Measurements from ENCODE around the gene CIT.
"Not testable (repeated sequence)": the region's sequence is repeated elsewhere in the genome, so short reads cannot be mapped to it uniquely, and the experiment has no call there.

Gene CIT

GRCh38 chr12:119742700-119743099 is 134.4 kb downstream of the CIT start:
- no peak for DNase-seq (ENCODE audit: low read depth)

- no peak for DNase-seq (ENCODE audit: low read depth)
Observed at GRCh38 chr12:119740830-119741229, 136.3 kb downstream of the CIT start.

DNA sequence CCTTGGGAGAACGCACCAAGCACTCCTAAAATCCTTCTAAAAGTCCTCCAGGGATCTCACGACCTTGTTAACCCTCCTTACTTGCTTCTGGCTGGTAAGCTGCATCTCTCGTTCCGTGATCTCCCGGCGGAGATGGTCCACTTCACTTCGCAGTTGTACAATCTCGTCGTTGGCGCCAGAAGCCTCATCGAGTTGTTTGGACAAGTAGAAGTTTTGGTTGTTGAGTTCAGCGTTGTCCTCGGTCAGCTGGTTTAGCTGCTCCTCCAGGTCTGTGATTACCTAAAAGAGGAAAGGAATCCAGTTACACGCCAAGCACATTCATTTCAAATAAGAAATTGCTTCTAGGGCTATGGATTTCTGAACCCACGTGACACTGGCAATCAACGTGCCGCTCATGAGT is 142.0 kb downstream of the CIT start:
- DNase-seq (ENCODE audit: low read depth), result no peak

GRCh38 chr12:119730381-119730780 is 146.7 kb downstream of the CIT start:
- no peak for DNase-seq (ENCODE audit: low read depth)

DNA sequence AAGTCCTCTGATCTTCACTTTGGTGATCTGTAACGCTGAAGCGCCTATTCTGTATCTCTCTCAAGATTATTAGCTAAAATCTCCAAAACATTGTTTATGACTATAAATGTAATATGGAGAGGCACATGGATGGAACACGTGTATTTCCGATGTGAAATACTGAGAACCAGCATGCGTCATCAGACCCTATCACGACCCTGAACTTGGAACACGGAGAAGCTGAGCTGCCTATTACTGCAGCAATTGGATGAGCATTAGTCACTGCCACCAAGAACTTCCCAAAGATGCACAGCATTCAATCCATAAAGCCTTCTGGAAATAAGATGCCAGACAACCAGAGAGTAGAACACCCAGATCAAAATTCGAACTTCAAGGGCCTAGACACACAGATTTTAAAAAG is 147.2 kb downstream of the CIT start:
- DNase-seq (ENCODE audit: low read depth), result no peak

GRCh38 chr12:119728444-119728745 is 148.7 kb downstream of the CIT start:
- DNase-seq (ENCODE audit: low read depth), result no peak

- no peak for DNase-seq (ENCODE audit: low read depth)
Observed at GRCh38 chr12:119727600-119728443, 149.3 kb downstream of the CIT start.

DNA sequence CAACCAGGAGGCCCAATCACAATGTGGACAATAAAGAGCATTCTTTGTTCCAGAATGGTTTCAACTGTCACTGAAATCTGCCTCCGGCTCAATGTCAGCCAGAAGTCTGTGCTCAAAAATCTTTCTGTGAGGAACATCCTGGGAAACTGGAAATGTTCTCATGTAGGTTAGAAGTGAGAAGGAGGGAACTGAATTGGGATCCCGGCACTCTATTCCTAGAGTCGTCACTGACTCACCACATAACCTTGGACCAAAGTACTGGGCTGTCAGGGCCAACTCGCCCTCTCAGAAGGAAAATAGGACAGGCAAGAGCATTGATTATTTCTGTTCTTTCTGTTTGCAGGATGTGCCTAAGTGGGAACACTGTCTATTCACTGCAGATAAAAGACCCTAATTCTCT is 151.6 kb downstream of the CIT start:
- DNase-seq (ENCODE audit: low read depth), result peak; percentile 27

- no peak for DNase-seq (ENCODE audit: low read depth)
Observed at GRCh38 chr12:119721306-119721705, 155.8 kb downstream of the CIT start.

DNA sequence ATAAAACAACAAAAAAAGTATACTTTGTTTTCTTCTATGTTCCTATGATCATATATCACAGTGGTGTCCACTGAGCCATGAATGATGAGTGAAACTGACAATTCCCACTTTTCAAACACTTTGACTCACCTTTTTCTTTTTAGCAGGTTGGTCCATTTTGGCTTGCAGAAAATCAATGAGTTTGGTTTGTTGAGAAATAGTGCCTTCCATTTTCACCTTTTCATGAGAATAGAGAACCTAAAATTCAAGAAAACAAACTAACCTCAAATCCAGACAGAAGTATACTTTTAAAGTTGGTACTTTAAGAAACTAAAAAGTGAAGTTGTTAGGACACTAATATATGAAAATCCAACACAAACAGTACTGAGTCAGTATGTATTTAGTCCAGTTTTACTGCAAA is 156.8 kb downstream of the CIT start:
- DNase-seq (ENCODE audit: low read depth), result no peak

GRCh38 chr12:119718141-119718540 is 159.0 kb downstream of the CIT start:
- DNase-seq (ENCODE audit: low read depth), result no peak

DNA sequence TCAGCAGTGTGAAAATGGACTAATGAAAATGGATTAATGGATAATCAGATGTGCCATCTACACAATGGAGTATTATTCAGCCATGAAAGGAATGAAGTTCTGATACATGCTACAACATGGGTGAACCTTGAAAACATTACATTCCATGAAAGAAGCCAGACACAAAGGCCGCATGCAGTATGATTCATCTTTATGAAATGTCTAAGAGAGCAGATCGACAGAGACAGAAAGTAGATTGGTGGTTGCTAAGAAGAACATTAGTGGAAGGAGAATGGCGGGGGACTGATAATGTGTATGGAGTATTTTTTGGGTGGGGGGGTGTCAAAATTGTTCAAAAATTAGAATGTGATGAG is 161.9 kb downstream of the CIT start:
- peak; percentile 80 for DNase-seq (ENCODE audit: low read depth)

DNA sequence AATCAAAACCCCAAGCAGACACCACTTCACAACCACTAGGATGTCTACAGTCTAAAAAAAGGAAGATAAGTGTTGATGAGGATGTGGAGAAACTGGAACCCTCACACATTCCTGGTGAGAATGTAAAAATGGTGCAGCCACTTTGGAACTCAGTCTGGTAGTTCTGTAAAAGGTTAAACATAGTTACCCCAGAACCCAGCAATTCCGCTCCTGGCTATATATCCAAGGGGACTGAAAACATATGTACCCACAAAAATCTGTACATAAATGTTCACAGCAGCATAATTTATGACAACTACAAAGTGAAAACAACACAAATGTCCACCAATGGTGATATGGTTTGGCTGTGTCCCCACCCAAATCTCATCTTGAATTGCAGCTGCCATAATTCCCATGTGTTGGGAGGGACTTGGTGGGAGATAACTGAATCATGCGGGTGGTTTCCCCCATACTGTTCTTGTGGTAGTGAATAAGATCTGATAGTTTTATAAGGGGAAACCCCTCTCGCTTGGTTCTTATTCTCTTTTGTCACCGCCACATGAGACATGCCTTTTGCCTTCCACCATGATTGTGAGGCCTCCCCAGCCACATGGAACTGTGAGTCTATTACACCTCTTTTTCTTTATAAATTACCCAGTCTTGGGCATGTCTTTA is 162.4 kb downstream of the CIT start:
- no peak for DNase-seq (ENCODE audit: low read depth)

- DNase-seq (ENCODE audit: low read depth), result no peak
Observed at GRCh38 chr12:119713551-119714031, 163.5 kb downstream of the CIT start.

DNA sequence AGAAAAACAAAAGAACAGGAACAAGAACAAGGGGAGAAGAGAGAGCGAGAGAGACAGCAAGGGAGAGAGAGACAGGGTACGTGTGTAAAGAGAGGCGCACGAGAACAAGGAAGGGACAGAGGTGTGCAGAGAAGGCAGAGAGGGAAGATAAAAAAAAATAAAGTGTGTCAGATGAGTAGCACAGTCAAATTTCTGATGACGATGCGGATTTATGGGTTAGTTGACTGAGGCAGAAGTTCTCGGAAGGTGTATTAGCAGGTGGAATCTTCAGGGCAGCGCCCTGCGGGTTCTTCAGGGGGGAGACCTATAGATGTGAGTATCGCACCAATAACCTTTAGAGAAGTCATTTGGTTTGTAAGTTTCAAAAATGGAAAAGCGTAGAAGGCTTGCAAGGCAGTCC is 164.4 kb downstream of the CIT start:
- no peak for DNase-seq (ENCODE audit: low read depth)

- DNase-seq (ENCODE audit: low read depth), result no peak
Observed at GRCh38 chr12:119711693-119712092, 165.4 kb downstream of the CIT start.

DNA sequence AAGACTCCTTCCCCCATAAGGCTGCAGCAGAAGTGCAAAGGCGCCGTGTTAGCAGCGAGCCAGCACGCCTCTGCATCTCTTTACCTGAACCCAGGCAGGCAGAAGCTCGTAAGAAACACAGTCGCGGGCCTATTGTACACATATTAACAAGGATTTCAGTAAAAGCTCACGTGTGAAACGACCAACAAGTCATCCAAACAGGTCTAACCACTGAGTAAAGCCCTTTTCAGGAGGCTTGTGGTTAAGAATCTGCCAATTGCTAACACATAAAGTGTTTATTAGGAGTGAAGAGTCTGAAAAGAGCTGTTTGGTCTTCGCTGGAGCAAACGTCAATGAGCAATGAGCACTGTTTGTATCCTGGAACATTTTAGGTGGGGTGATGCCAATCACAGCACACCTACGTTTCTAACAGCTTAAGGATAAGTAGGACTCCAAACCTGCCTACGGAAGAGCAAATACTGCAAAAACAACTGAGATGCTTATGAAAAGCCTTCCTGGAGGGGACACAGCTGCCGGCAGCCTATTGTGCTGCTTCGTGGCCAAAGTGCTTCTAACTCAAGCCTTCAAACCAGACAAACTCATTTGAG is 166.1 kb downstream of the CIT start:
- no peak for DNase-seq (ENCODE audit: low read depth)

GRCh38 chr12:119710374-119710964 is 166.7 kb downstream of the CIT start:
- no peak for DNase-seq (ENCODE audit: low read depth)

DNA sequence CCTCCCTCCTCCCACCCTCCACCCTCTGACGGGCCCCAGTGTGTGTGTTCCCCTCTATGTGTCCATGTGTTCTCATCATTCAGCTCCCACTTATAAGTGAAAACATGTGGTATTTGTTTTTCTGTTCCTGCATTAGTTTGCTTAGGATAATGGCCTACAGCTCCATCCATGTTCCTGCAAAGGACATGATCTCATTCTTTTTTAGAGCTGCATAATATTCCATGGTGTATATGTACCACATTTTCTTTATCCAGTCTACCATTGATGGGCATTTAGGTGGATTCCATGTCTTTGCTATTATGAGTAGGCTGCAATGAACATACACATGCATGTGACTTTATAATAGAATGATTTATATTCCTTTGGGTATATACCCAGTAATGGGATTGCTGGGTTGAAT is 170.7 kb downstream of the CIT start:
- not testable (repeated sequence) for DNase-seq (ENCODE audit: low read depth)

DNA sequence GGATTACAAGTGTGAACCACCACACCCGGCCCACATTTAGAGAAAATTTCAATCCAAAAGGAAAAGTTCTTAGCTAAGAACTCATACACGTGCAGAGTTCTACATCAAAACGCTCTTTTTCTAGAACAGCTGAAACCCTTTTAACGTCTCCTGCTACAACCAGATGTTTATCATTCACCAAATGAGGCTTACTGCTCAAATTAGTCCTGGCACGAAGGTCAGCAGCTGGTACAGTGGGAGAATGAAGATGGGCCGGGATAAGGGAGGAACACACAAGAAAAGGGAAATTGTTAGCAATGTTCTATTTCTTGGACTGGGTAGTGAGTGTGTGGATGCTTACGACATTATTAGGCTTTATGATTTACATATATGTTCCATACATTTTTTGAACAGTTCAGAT is 171.9 kb downstream of the CIT start:
- no peak for DNase-seq (ENCODE audit: low read depth)

- DNase-seq (ENCODE audit: low read depth), result peak; percentile 29
Observed at GRCh38 chr12:119704065-119704747, 172.9 kb downstream of the CIT start.

- no peak for DNase-seq (ENCODE audit: low read depth)
Observed at GRCh38 chr12:119700078-119700477, 177.0 kb downstream of the CIT start.

Data from amniotic epithelial cell (primary cell).